GM10266 (cell line): Measurements from ENCODE around the gene RAD9A.

Experiments
- DNase-seq: peaks from one replicate; pipeline ENCODE4 v3.0.0; 2012; ENCODE audit errors: extremely low spot score
- TF ChIP-seq, protein P1 (sequence below): IDR thresholded peaks from 2 replicates; pipeline ENCODE4 v1.5.1; 2012; ENCODE audit warnings: mild to moderate bottlenecking, low read depth; ENCODE audit not compliant: control insufficient read depth, insufficient read depth; ENCODE audit errors: missing control alignments

The RAD9A gene

DNA sequence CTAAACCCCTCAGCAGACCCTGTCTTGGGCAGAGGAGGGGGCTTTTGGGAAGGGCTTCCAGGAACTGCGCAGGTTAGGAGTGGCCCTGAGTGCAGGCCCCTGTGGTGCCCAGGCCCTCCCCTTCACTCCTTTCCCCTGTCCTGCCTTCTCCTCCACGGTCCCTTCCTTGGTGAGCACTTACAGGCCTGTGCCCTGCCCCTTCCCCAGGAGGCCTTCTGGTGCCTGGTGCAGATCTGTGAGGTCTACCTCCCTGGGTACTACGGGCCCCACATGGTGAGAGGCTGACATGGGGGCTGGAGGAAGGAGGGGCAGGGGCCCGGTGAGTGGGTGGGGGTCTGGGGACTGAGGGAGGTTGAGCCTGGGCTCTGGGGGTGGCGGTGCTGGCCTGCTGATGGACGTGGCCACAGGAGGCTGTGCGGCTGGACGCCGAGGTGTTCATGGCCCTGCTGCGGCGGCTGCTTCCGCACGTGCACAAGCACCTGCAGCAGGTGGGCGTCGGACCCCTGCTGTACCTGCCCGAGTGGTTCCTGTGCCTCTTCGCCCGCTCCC lies 14.7 kb downstream of the RAD9A start:
- TF ChIP-seq, protein P1, sequence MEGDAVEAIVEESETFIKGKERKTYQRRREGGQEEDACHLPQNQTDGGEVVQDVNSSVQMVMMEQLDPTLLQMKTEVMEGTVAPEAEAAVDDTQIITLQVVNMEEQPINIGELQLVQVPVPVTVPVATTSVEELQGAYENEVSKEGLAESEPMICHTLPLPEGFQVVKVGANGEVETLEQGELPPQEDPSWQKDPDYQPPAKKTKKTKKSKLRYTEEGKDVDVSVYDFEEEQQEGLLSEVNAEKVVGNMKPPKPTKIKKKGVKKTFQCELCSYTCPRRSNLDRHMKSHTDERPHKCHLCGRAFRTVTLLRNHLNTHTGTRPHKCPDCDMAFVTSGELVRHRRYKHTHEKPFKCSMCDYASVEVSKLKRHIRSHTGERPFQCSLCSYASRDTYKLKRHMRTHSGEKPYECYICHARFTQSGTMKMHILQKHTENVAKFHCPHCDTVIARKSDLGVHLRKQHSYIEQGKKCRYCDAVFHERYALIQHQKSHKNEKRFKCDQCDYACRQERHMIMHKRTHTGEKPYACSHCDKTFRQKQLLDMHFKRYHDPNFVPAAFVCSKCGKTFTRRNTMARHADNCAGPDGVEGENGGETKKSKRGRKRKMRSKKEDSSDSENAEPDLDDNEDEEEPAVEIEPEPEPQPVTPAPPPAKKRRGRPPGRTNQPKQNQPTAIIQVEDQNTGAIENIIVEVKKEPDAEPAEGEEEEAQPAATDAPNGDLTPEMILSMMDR, result no peak
- no peak for DNase-seq

DNA sequence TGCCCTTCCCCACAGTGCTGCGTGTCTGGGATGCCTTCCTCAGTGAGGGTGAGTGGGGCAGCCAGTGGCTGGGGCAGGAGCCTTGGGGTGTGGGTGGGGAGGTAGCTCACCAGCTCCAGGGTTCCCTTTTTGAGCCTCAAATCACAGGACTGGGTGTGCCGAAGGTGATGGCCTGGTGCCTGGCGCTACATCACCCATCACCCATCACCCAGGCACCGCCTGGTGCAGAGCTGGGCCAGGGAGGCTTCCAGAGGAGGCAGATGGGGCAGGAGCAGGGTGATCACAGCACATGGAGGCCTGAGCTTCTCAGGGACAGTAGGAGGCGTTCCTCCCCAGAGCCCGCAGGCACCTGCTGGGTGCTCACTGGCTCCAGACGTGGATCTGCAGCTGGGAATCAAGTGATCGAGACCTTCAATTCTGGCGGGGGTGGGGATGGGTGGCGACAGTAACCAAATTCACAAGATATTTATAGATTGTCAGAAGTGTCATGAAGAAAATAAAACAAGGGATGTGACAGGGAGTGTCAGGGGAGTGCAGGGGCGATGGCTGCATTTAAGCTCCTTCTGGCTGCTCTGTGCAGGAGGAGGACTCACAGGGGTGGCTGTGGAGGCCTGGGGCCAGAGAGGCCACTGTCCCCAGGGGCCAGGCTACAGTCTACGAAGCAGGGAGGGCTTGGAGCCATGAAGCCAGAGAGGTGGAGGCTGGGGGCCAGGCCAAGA lies 15.3 kb downstream of the RAD9A start:
- TF ChIP-seq, protein P1, result peak; percentile 5
- DNase-seq, result peak; percentile 30

DNA sequence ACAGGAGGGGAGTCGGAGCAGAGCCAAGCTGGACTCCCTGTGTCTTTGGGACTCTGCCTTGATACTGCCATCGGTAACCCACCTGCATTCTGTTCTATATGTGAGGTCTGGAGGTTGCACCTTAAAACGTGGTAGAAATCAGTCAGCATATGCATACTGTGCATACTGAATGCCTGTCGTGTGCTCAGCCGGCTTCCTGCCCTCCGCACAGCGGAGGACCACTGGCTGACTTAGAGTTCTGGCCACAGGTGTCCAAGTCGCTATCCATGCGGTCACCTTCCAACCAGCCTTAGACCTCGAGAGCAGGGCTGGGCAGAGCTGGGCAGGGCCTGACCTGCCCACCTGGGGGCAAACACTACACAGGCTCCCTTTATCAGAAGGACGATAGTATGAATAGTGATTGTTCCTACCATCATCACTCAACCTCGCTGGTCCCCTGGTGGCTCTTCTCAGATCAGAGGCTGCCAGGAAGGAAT lies 15.9 kb downstream of the RAD9A start:
- DNase-seq, result no peak
- TF ChIP-seq, protein P1, result no peak

DNA sequence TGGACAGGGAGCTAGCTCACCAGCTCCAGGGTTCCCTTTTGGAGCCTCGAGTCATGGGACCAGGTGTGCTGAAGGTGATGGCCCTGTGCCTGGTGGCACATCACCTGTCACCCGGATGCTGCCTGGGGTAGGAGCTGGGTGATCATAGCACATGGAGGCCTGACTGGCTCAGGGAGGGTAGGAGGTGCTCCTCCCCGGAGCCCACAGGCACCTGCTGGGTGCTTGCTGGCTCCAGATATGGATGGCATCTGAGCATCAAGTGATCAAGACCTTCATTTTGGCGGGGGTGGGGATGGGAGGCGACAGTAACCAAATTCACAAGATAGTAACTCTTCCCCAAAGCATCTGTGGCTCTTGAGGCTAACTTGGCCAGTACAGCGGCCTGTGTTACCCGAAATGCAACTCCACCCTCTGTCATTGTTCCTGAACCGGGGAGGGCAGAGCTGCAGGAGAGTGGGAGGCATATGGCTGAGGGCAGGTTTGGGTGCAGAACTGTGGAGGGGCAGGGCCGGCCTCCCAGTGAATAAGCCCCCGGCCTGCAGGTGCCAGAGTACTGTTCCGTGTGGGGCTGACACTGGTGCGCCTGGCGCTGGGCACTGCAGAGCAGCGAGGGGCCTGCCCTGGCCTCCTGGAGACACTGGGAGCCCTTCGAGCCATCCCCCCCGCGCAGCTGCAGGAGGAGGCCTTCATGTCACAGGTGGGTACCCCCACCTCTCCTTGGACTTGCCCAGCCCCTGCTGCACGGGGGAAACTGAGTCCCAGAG lies 16.8 kb downstream of the RAD9A start:
- DNase-seq, result no peak
- TF ChIP-seq, protein P1, result no peak

DNA sequence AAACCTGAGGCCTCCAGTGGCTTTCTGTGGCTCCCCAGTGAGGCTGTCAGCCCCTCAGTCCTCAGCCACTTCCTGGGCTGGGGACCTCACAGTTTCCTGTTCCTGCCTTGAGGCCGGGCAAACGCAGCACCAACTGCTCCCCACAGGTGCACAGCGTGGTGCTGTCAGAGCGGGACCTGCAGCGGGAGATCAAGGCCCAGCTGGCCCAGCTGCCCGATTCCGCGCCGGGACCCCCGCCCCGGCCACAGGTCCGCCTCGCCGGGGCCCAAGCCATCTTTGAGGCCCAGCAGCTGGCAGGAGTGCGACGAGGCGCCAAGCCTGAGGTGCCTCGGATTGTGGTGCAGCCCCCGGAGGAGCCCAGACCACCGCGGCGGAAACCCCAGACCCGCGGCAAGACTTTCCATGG lies 17.5 kb downstream of the RAD9A start:
- DNase-seq, result peak; percentile 79

DNA sequence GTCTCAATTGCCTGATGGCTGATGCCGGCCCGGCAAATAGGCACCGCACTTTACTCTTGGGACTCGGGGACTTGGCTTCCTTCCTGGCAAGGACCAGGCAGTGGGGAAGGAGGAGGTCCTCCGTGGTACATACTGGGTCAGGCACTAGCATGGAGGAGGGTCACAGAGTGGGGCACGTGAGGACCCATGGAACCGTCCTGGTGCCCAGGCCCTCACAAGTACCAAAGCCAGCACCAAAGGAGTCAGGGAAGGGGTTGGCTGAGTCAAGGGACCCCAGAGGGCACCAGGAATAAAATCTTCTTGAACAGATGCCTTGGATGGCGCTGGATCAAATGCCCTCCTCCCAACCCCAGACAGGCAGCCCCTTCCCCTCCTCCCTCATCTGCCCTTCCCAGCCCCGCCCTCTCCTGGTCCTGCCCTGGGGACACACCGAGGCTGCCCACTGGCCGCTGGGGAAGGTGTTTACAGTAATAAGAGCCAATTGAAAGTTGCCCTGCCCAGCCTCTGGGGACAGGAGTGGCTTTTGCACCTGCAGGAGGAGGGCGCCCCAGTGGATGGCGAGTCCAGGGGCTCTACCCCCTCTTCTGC lies 18.1 kb downstream of the RAD9A start:
- DNase-seq, result peak; percentile 48
- TF ChIP-seq, protein P1, result no peak

More for the DNA sequence above, 17.5 kb downstream of the RAD9A start:
- TF ChIP-seq, protein P1, result peak; percentile 4
